Small intestine (tissue), 16 donors: ENCODE data around the gene SERTM2. TPM values are rescaled to one million over a fixed set of nuclear protein-coding genes. Genes with fewer than 3 reads are reported as not detected.

Experiments
- DNase-seq, 2 donors: peaks; one replicate each; pipeline versions ENCODE4 v3.0.0 to v3.0.0-alpha.2; 2013
- FAIRE-seq: peaks from 2 replicates; lab custom pipeline; 2012; peaks lifted over from hg19 to GRCh38; lab: Jason Lieb, UNC
- H3K27ac ChIP-seq, 3 donors: one replicate each; pipeline ENCODE4 v1.5.1; 2013; ENCODE audit warnings: low read length in 2 of 3, mild to moderate bottlenecking in 2 of 3, control low read depth in 1 of 3, inconsistent platforms in 1 of 3, low read depth in 1 of 3, moderate library complexity in 1 of 3
- H3K27me3 ChIP-seq, 3 donors: one replicate each; pipeline ENCODE4 v1.6.1; 2013; ENCODE audit warnings: low read length in 3 of 3, inconsistent platforms in 1 of 3; ENCODE audit not compliant: control insufficient read depth in 3 of 3, insufficient read depth in 3 of 3
- H3K36me3 ChIP-seq, 3 donors: one replicate each; pipeline ENCODE4 v1.6.1; 2013; ENCODE audit warnings: low read length in 3 of 3, inconsistent platforms in 1 of 3, low read depth in 1 of 3, mild to moderate bottlenecking in 1 of 3, moderate library complexity in 1 of 3; ENCODE audit not compliant: control insufficient read depth in 3 of 3, insufficient read depth in 2 of 3
- H3K4me1 ChIP-seq, 3 donors: one replicate each; pipeline ENCODE4 v1.6.1; 2013; ENCODE audit warnings: low read length in 2 of 3, inconsistent platforms in 1 of 3, low read depth in 1 of 3, mild to moderate bottlenecking in 1 of 3, moderate library complexity in 1 of 3; ENCODE audit not compliant: control insufficient read depth in 3 of 3, insufficient read depth in 2 of 3
- H3K4me3 ChIP-seq, 3 donors: one replicate each; pipeline ENCODE4 v1.5.1; 2013; ENCODE audit warnings: low read length in 3 of 3, control low read depth in 1 of 3, inconsistent platforms in 1 of 3, low read depth in 1 of 3, mild to moderate bottlenecking in 1 of 3, moderate library complexity in 1 of 3
- H3K9me3 ChIP-seq, 2 donors: one replicate each; pipeline ENCODE4 v1.6.1; 2013; ENCODE audit warnings: low read depth in 1 of 2, low read length in 1 of 2; ENCODE audit not compliant: control insufficient read depth in 2 of 2, insufficient read depth in 1 of 2
- WGBS, 3 donors: extraction: QIAGEN DNeasy Blood & Tissue Kit; methylation state at CpG; one replicate each; pipeline ENCODE4 v1.1.7; 2013; 5-methylcytosine and 5-hydroxymethylcytosine counted together
- long read RNA-seq, 10 donors: transcript quantifications; one replicate each; lab custom pipeline, GENCODE V29; 2026
- polyA plus RNA-seq, 4 donors: library from polyadenylated mRNA; stranded (reverse) in 3 of 4; unstranded in 1 of 4; fragments of 200-250 nt in 3 of 4; fragments of 120-200 nt in 1 of 4; gene quantifications; one replicate each; pipeline versions ENCODE4 v1.2.1 to v1.2.3, GENCODE V29; 2013
- donor health status: healthy with polysubstance abuse.
- donor health status: control.
- donor health status: control.
- donor health status: Bipolar disorder and iron deficiency.
- donor health status: healthy.

The SERTM2 gene
- polyA plus RNA-seq, result under 1 TPM in 2 of 4 donors, not detected in 2; 0.03 TPM
- long read RNA-seq, donor 1, full-length matches to known transcripts, result 1 of 1 reads
- long read RNA-seq, donor 1, partial matches to known transcripts, result 0 of 1 reads
- long read RNA-seq, donor 1, other reads (novel, unspliced or antisense), result 0 of 1 reads
- long read RNA-seq, donor 2, result 0 reads
- long read RNA-seq, donor 3, result 0 reads
- long read RNA-seq, donor 4, result 0 reads
- long read RNA-seq, donor 5, result 0 reads
- long read RNA-seq, donor 6, full-length matches to known transcripts, result 1 of 1 reads
- long read RNA-seq, donor 6, partial matches to known transcripts, result 0 of 1 reads
- long read RNA-seq, donor 6, other reads (novel, unspliced or antisense), result 0 of 1 reads
- long read RNA-seq, donor 7, result 0 reads
- long read RNA-seq, donor 8, result 0 reads
- long read RNA-seq, donor 9, result 0 reads
- long read RNA-seq, donor 10, result 0 reads

DNA sequence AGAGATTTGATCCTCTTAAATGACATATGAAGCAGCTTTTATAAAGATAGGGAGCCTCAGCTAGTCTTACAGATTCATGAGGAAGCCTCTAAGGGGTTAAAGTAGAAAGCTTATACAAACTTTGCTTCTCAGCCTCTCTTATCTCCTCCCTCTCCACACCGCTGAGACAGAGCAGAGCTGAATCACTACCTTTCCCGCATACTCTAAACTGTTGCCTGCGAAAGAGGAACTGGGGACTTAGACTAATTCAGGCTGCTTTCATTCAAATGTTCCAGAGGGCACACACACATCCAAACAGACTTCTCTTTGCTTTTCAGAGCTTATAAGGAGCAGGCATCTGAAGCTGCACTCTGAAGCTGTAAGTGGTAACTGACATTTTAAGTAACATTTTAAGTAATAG lies at the start of gene SERTM2:
Gene SERTM2 (plus strand): TSS at position 169 of the 400 bp plus-strand sequence. CDS start 7,213 bp downstream, outside the sequence.
- peak in 1 of 2 donors; percentile 0 for DNase-seq
- H3K4me1 ChIP-seq, result no peaks in the 10 kb centered on the region
- WGBS, 3 donors, result 4 to 8% (median 6%) methylated on average over 3 of the region's 3 CpGs
- H3K27me3 ChIP-seq, result peaks cover 0 to 3% (median 0%) of the 10 kb centered on the region in 3 donors
- no peaks in the 10 kb centered on the region for H3K9me3 ChIP-seq
- FAIRE-seq, result no peak
- H3K4me3 ChIP-seq, result no peak within 1 kb of the TSS
- H3K36me3 ChIP-seq, result no peaks in the 10 kb centered on the region
- no peak within 1 kb of the TSS for H3K27ac ChIP-seq

GRCh38 chrX:111465669-111466068 lies 45.8 kb upstream of the SERTM2 start:
- H3K4me3 ChIP-seq, result no peak overlapping the region
- DNase-seq (no peak), FAIRE-seq (no peak)
- no peaks in the 10 kb centered on the region for H3K27me3 ChIP-seq
- no peaks in the 10 kb centered on the region for H3K9me3 ChIP-seq
- no peaks in the 10 kb centered on the region for H3K4me1 ChIP-seq
- H3K36me3 ChIP-seq, result no peaks in the 10 kb centered on the region
- no peak overlapping the region for H3K27ac ChIP-seq
- WGBS, 3 donors, result 21 to 43% (median 38%) methylated on average over 1 of the region's 1 CpG

- Histone ChIP-seq H3K36me3 (no peaks in the 10 kb centered on the region), H3K9me3 (no peaks in the 10 kb centered on the region), H3K27me3 (no peaks in the 10 kb centered on the region), H3K4me3 (no peak overlapping the region), H3K27ac (no peak overlapping the region), H3K4me1 (no peaks in the 10 kb centered on the region)
- FAIRE-seq, result no peak
- no peak for DNase-seq
- 22 to 36% (median 26%) methylated on average over 1 of the region's 1 CpG for WGBS, 3 donors
Measured at GRCh38 chrX:111467896-111468295, 43.5 kb upstream of the SERTM2 start.

DNA sequence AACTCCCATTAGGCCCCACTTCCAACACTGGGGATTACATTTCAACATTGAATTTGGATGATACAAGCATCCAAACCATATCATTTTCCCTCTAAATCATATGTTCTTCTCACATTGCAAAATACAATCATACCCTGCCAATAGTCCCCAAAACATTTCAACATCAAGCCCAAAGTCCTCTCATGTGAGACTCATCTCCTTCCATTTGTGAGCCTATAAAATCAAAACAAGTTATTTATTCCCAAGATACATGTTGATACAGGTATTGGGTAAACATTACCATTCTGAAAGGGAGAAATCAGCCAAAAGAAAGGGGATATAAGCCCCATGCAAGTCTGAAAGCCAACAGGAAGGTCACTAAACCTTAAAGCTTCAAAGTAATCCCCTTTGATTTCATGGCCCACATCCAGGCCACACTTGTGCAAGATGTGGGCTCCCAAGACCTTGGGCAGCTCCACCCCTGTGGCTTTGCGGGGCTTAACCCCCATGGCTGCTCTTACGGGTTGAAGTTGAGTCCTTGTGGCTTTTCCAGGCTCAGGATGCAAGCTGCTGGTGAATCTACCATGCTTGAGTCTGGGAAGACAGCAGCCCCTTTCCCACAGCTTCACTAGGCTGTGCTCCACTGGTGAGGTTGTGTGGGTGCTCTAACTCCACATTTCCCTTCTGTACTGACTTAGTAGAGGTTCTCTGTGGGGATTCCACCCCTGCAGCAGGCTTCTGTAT lies 40.6 kb upstream of the SERTM2 start:
- no peaks in the 10 kb centered on the region for H3K27me3 ChIP-seq
- no peaks in the 10 kb centered on the region for H3K36me3 ChIP-seq
- FAIRE-seq (no peak), DNase-seq (no peak)
- no peaks in the 10 kb centered on the region for H3K9me3 ChIP-seq
- H3K4me1 ChIP-seq, result no peaks in the 10 kb centered on the region
- 87 to 91% (median 90%) methylated on average over 2 of the region's 2 CpGs for WGBS, 3 donors
- H3K4me3 ChIP-seq, result no peak overlapping the region
- H3K27ac ChIP-seq, result no peak overlapping the region

- no peaks in the 10 kb centered on the region for H3K9me3 ChIP-seq
- no peak for DNase-seq
- no peaks in the 10 kb centered on the region for H3K4me1 ChIP-seq
- H3K27ac ChIP-seq, result no peak overlapping the region
- H3K36me3 ChIP-seq, result no peaks in the 10 kb centered on the region
- H3K27me3 ChIP-seq, result no peaks in the 10 kb centered on the region
- no peak for FAIRE-seq
- no peak overlapping the region for H3K4me3 ChIP-seq
Measured at GRCh38 chrX:111481896-111482295, 29.5 kb upstream of the SERTM2 start.

DNA sequence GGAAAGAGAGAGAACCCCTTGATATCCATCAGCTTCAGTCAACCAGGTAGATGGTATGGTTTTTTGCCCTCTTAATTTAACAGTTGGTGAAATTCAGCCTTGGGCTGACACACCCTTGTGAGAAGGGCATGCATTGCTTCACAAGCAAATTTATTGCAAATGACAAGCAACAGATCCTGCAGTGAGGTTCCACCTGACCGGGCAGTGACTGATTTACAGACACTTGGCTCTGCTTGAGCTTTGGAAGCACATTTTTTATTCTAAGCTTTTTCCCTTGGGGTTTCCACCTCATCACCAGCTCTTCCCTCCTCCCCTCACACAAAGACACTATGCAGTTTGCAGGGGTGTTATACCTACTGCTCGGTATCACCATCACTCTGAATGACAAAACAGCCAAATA lies 28.3 kb upstream of the SERTM2 start:
- Histone ChIP-seq H3K4me3 (no peak overlapping the region), H3K27ac (no peak overlapping the region), H3K27me3 (no peaks in the 10 kb centered on the region), H3K4me1 (no peaks in the 10 kb centered on the region), H3K9me3 (no peaks in the 10 kb centered on the region), H3K36me3 (no peaks in the 10 kb centered on the region)
- WGBS, 3 donors, result 41 to 76% (median 58%) methylated on average over 2 of the region's 2 CpGs
- FAIRE-seq, result no peak
- no peak for DNase-seq

- DNase-seq (no peak), FAIRE-seq (no peak)
- H3K27ac ChIP-seq, result no peak overlapping the region
- no peak overlapping the region for H3K4me3 ChIP-seq
- H3K36me3 ChIP-seq, result no peaks in the 10 kb centered on the region
- H3K4me1 ChIP-seq, result no peaks in the 10 kb centered on the region
- H3K9me3 ChIP-seq, result no peaks in the 10 kb centered on the region
- H3K27me3 ChIP-seq, result no peaks in the 10 kb centered on the region
Measured at GRCh38 chrX:111483881-111484280, 27.6 kb upstream of the SERTM2 start.

DNA sequence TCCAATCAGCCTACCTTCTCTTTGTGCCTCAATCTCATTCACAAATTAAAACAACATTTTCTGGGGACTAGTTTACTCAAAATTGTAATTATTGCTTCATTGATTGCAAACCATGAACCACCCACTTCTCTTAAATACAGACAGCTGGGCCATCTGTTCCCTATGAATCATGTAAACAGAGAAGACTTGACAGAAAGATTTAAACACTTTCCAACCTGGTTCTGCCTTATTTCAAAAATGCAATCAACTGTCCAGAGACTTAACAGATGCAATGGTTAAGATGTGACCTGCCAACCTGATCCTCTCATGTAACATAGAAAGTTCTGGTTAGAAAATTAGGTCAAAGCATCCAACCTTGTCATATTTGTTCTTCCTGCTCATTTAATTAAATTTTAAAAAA lies 20.8 kb upstream of the SERTM2 start:
- no peaks in the 10 kb centered on the region for H3K4me1 ChIP-seq

More for the DNA sequence above, 20.8 kb upstream of the SERTM2 start:
- Histone ChIP-seq H3K27me3 (no peaks in the 10 kb centered on the region), H3K27ac (no peak overlapping the region), H3K36me3 (no peaks in the 10 kb centered on the region), H3K9me3 (no peaks in the 10 kb centered on the region), H3K4me3 (no peak overlapping the region)
- FAIRE-seq (no peak), DNase-seq (no peak)
